ENCODE measurements around the gene TBC1D19. TPM values are rescaled to one million over a fixed set of nuclear protein-coding genes. Genes with fewer than 3 reads are reported as not detected.

Gene TBC1D19
- total RNA-seq, 4 donors from 2014 or later, result 9.5 to 24.9 (median 11.2) TPM

- Histone ChIP-seq H3K27me3 (no peaks in the 10 kb centered on the region), H3K4me3 (no peak overlapping the region), H3K27ac (replicated peaks in 1 of 4) (peak overlapping the region in 2 of 4 donors; percentile 10 to 45), H3K9me3 (peaks cover 0 to 5% (median 0%) of the 10 kb centered on the region in 4 donors), H3K36me3 (peaks cover 0 to 7% (median 0%) of the 10 kb centered on the region in 4 donors), H3K4me1 (peaks cover 3 to 9% (median 8%) of the 10 kb centered on the region in 4 donors)
- 29% methylated on average over 2 of the region's 2 CpGs for WGBS
- DNase-seq (ENCODE audit: extremely low spot score), result no peak
- TF ChIP-seq EP300 (IDR thresholded peaks at IDR 0.05) (no peak), CTCF (IDR thresholded peaks at IDR 0.05) (no peak), POLR2A (IDR thresholded peaks at IDR 0.05; ENCODE audit: low read depth) (no peak), POLR2AphosphoS5 (IDR thresholded peaks at IDR 0.05) (no peak)
- intact Hi-C loops (cut with DNase I), result no loop called here
These were observed 157.6 kb downstream of the TBC1D19 start for GRCh38 chr4:26741491-26741871.

- Histone ChIP-seq H3K36me3 (peaks cover 0 to 24% (median 5%) of the 10 kb centered on the region in 4 donors), H3K9me3 (peaks cover 0 to 5% (median 0%) of the 10 kb centered on the region in 4 donors), H3K4me1 (peaks cover under 1 to 3% (median 2%) of the 10 kb centered on the region in 4 donors), H3K4me3 (no peak overlapping the region), H3K27ac (replicated peaks in 1 of 4) (no peak overlapping the region), H3K27me3 (no peaks in the 10 kb centered on the region)
- intact Hi-C loops (cut with DNase I), result no loop called here
- WGBS, result 91% methylated on average over 5 of the region's 5 CpGs
- DNase-seq (ENCODE audit: extremely low spot score), result no peak
- TF ChIP-seq EP300 (IDR thresholded peaks at IDR 0.05), result no peak
- TF ChIP-seq POLR2A (IDR thresholded peaks at IDR 0.05; ENCODE audit: low read depth), result no peak
- no peak for TF ChIP-seq POLR2AphosphoS5 (IDR thresholded peaks at IDR 0.05)
- no peak for TF ChIP-seq CTCF (IDR thresholded peaks at IDR 0.05)
These were observed 162.9 kb downstream of the TBC1D19 start for GRCh38 chr4:26746802-26747213.

- peaks cover 0 to 6% (median 3%) of the 10 kb centered on the region in 4 donors for H3K4me1 ChIP-seq
- intact Hi-C loops (cut with DNase I), result no loop called here
These were observed 164.9 kb downstream of the TBC1D19 start for GRCh38 chr4:26748811-26749210.

GRCh38 chr4:26749867-26750266 lies 166.0 kb downstream of the TBC1D19 start:
- no peaks in the 10 kb centered on the region for H3K27me3 ChIP-seq
- WGBS, result 86% methylated on average over 2 of the region's 2 CpGs
- no peak overlapping the region for H3K27ac ChIP-seq (replicated peaks in 1 of 4)
- peaks cover 0 to 7% (median 3%) of the 10 kb centered on the region in 4 donors for H3K4me1 ChIP-seq
- no peak overlapping the region for H3K4me3 ChIP-seq
- no peaks in the 10 kb centered on the region for H3K9me3 ChIP-seq
- DNase-seq (ENCODE audit: extremely low spot score), result no peak
- intact Hi-C loops (cut with DNase I), result no loop called here
- TF ChIP-seq CTCF (IDR thresholded peaks at IDR 0.05), result no peak
- TF ChIP-seq EP300 (IDR thresholded peaks at IDR 0.05), result no peak
- TF ChIP-seq POLR2AphosphoS5 (IDR thresholded peaks at IDR 0.05), result no peak
- no peak for TF ChIP-seq POLR2A (IDR thresholded peaks at IDR 0.05; ENCODE audit: low read depth)
- peaks cover 0 to 18% (median 5%) of the 10 kb centered on the region in 4 donors for H3K36me3 ChIP-seq

More at GRCh38 chr4:26748811-26749210, 164.9 kb downstream of the TBC1D19 start:
- Histone ChIP-seq H3K27me3 (no peaks in the 10 kb centered on the region), H3K9me3 (no peaks in the 10 kb centered on the region), H3K27ac (replicated peaks in 1 of 4) (no peak overlapping the region), H3K36me3 (peaks cover 0 to 18% (median 5%) of the 10 kb centered on the region in 4 donors), H3K4me3 (no peak overlapping the region)
- no peak for DNase-seq (ENCODE audit: extremely low spot score)
- no peak for TF ChIP-seq CTCF (IDR thresholded peaks at IDR 0.05)
- TF ChIP-seq POLR2AphosphoS5 (IDR thresholded peaks at IDR 0.05), result no peak
- TF ChIP-seq POLR2A (IDR thresholded peaks at IDR 0.05; ENCODE audit: low read depth), result no peak
- no peak for TF ChIP-seq EP300 (IDR thresholded peaks at IDR 0.05)

GRCh38 chr4:26751004-26751403 lies 167.1 kb downstream of the TBC1D19 start:
- DNase-seq (ENCODE audit: extremely low spot score), result no peak
- no peaks in the 10 kb centered on the region for H3K27me3 ChIP-seq
- H3K27ac ChIP-seq (replicated peaks in 1 of 4), result no peak overlapping the region
- H3K4me3 ChIP-seq, result no peak overlapping the region
- H3K9me3 ChIP-seq, result no peaks in the 10 kb centered on the region
- H3K36me3 ChIP-seq, result peaks cover 0 to 18% (median 5%) of the 10 kb centered on the region in 4 donors
- intact Hi-C loops (cut with DNase I), result no loop called here
- peaks cover 0 to 7% (median 3%) of the 10 kb centered on the region in 4 donors for H3K4me1 ChIP-seq
- no peak for TF ChIP-seq EP300 (IDR thresholded peaks at IDR 0.05)
- TF ChIP-seq POLR2A (IDR thresholded peaks at IDR 0.05; ENCODE audit: low read depth), result no peak
- TF ChIP-seq POLR2AphosphoS5 (IDR thresholded peaks at IDR 0.05), result no peak
- no peak for TF ChIP-seq CTCF (IDR thresholded peaks at IDR 0.05)
